Left ventricle myocardium inferior (tissue), 1 donor: ENCODE measurements around the gene CILP2. TPM values are rescaled to one million over a fixed set of nuclear protein-coding genes. Genes with fewer than 3 reads are reported as not detected.

ENCODE experiments used
- DNase-seq: peaks from one replicate; pipeline ENCODE4 v3.0.0-alpha.2; 2020
- H3K27ac ChIP-seq: fragments of 200-600 bp; replicated peaks from 2 replicates; pipeline ENCODE4 v1.8.0; 2021
- H3K27me3 ChIP-seq: fragments of 200-600 bp; 2 replicates; pipeline ENCODE4 v1.8.0; 2021; ENCODE audit warnings: low read depth
- H3K36me3 ChIP-seq: fragments of 200-600 bp; 2 replicates; pipeline ENCODE4 v1.8.0; 2021
- H3K4me1 ChIP-seq: fragments of 200-600 bp; 2 replicates; pipeline ENCODE4 v1.8.0; 2021
- H3K4me3 ChIP-seq: fragments of 200-600 bp; 2 replicates; pipeline ENCODE4 v1.8.0; 2021; ENCODE audit warnings: mild to moderate bottlenecking, moderate library complexity
- H3K9me3 ChIP-seq: fragments of 200-600 bp; replicated peaks from 2 replicates; pipeline ENCODE4 v1.8.0; 2021
- CTCF ChIP-seq: fragments of 200-600 bp; IDR thresholded peaks from 2 replicates; pipeline ENCODE4 v1.8.0; 2021; ENCODE audit warnings: antibody characterized with exemption, mild to moderate bottlenecking, borderline replicate concordance
- intact Hi-C: fragments of 100-400 bp; cut with micrococcal nuclease; formaldehyde crosslinking; loops from one replicate; pipeline ENCODE4 v1.11.0; 2022
- total RNA-seq: library from RNA; stranded (reverse); fragmentation: NEBNext Ultra II Directional; extraction: Animal tissue kit (Norgen Biotek cat#: 25700); gene quantifications from one replicate; pipeline ENCODE4 v1.2.1, GENCODE V29; 2021
- donor health status: DM: no; HTN: yes; CAD: no; lungs with severe emphysema.

Gene CILP2
- total RNA-seq, 1 donor from 2014 or later, result 0.08 TPM

- H3K36me3 ChIP-seq, result no peaks in the 10 kb centered on the region
- intact Hi-C loops, result no loop called here
Observed at GRCh38 chr19:19591133-19591825, 53.2 kb downstream of the CILP2 start.

DNA sequence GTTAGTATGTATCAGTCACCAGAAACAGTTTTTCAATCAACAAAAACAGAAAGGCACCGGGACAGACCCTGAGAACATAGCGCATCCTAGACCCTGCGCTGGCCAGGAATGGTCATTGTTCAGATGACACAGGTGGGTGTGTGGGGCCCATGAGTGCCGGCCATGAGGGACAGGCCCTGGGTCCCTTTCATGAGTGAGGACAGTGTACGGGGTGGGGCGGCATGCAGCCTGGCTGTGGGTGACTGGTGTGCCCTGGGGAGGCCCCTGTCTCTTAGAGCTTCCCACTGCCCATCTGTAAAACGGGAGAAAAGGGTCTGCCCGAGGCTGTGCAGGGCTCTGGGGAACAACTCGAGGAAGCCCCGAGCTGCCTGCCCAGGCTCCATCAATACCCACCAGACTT, 54.6 kb downstream of the CILP2 start:
- no peak for DNase-seq
- intact Hi-C loops, result no loop called here
- peaks cover 7% of the 10 kb centered on the region for H3K4me1 ChIP-seq
- no peak overlapping the region for H3K27ac ChIP-seq
- no peak overlapping the region for H3K4me3 ChIP-seq
- no peaks in the 10 kb centered on the region for H3K36me3 ChIP-seq
- no peak for TF ChIP-seq CTCF
- H3K27me3 ChIP-seq, result no peaks in the 10 kb centered on the region
- no peaks in the 10 kb centered on the region for H3K9me3 ChIP-seq

More at GRCh38 chr19:19591133-19591825, 53.2 kb downstream of the CILP2 start:
- Histone ChIP-seq H3K4me3 (no peak overlapping the region), H3K27me3 (no peaks in the 10 kb centered on the region), H3K27ac (no peak overlapping the region), H3K4me1 (peaks cover 7% of the 10 kb centered on the region), H3K9me3 (no peaks in the 10 kb centered on the region)
- TF ChIP-seq CTCF, result no peak
- DNase-seq, result no peak

GRCh38 chr19:19594381-19594780, 56.3 kb downstream of the CILP2 start:
- H3K9me3 ChIP-seq, result no peaks in the 10 kb centered on the region
- no peaks in the 10 kb centered on the region for H3K36me3 ChIP-seq
- no peak for DNase-seq

DNA sequence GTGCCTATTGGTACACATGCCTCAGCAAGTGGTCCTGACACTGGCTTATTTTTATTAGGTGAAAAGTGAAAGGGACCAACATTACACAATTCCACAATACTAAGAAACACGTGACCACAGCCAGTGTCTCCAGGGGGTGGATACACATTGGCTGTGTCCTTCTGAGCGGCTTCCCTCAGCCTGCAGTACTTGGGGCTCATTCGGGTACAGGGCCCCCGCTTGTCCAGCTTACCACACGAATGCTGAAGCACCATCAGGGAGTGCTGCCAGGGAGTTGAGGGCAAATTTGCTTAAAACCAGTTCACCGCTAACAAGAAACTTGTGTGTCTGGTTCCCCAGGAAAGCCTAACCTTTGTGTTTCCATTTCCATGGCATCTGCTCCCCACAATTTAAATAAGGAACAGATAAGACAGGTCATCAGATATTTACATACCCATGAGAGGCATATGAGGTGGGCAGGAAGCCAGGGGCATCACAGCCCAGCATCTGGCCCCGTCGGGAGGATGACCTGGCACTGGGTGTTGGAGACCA, 57.2 kb downstream of the CILP2 start:
- no peak for DNase-seq
- H3K27me3 ChIP-seq, result no peaks in the 10 kb centered on the region
- no peaks in the 10 kb centered on the region for H3K9me3 ChIP-seq
- no peaks in the 10 kb centered on the region for H3K36me3 ChIP-seq
- no peak overlapping the region for H3K4me3 ChIP-seq
- H3K4me1 ChIP-seq, result peaks cover 7% of the 10 kb centered on the region
- intact Hi-C loops, result no loop called here
- TF ChIP-seq CTCF, result no peak
- no peak overlapping the region for H3K27ac ChIP-seq

More at GRCh38 chr19:19594381-19594780, 56.3 kb downstream of the CILP2 start:
- H3K4me1 ChIP-seq, result peaks cover 7% of the 10 kb centered on the region
- no peak for TF ChIP-seq CTCF
- H3K4me3 ChIP-seq, result no peak overlapping the region
- H3K27me3 ChIP-seq, result no peaks in the 10 kb centered on the region
- intact Hi-C loops, result no loop called here
- no peak overlapping the region for H3K27ac ChIP-seq

Other genes starting within 250 kb of the CILP2 start
- gene SUGP1, start 217.8 kb upstream of the CILP2 start, total RNA-seq, result 44.7 TPM
- gene MAU2, start 217.4 kb upstream of the CILP2 start, total RNA-seq, result 33.0 TPM
- 24.1 TPM for gene GATAD2A, start 132.6 kb upstream of the CILP2 start, total RNA-seq
- 0.77 TPM for gene TSSK6, start 22.7 kb upstream of the CILP2 start, total RNA-seq
- 1,029 TPM for gene NDUFA13, start 22.0 kb upstream of the CILP2 start, total RNA-seq
- gene YJEFN3, start 9.4 kb upstream of the CILP2 start, total RNA-seq, result 7.8 TPM
- not detected for gene PBX4, start 80.4 kb downstream of the CILP2 start, total RNA-seq
- gene LPAR2, start 90.0 kb downstream of the CILP2 start, total RNA-seq, result 0.88 TPM
- 3.0 TPM for gene GMIP, start 105.4 kb downstream of the CILP2 start, total RNA-seq
- 16.5 TPM for gene ATP13A1, start 125.4 kb downstream of the CILP2 start, total RNA-seq
- gene ZNF101, start 130.6 kb downstream of the CILP2 start, total RNA-seq, result 4.2 TPM
- 3.7 TPM for gene ZNF14, start 194.8 kb downstream of the CILP2 start, total RNA-seq